Neural crest cell (in vitro differentiated cells): Measurements from ENCODE around the gene OCA2. TPM values are rescaled to one million over a fixed set of nuclear protein-coding genes. Genes with fewer than 3 reads are reported as not detected.

Experiments used
- DNase-seq: peaks from one replicate; pipeline ENCODE4 v3.0.0; 2021; ENCODE audit warnings: low read depth, mixed read lengths, low spot score
- H3K27ac Mint-ChIP-seq: one replicate; pipeline ENCODE4 v1.8.0; 2021; ENCODE audit warnings: mild to moderate bottlenecking, mixed read lengths; ENCODE audit not compliant: unreplicated experiment
- H3K27me3 Mint-ChIP-seq: 2 replicates; pipeline ENCODE4 v1.8.0; 2021; ENCODE audit warnings: low read depth, mild to moderate bottlenecking, mixed read lengths
- H3K36me3 Mint-ChIP-seq: 2 replicates; pipeline ENCODE4 v1.8.0; 2021; ENCODE audit warnings: low read depth, mild to moderate bottlenecking, mixed read lengths
- H3K4me1 Mint-ChIP-seq: 2 replicates; pipeline ENCODE4 v1.8.0; 2021; ENCODE audit warnings: mixed read lengths
- H3K4me3 Mint-ChIP-seq: one replicate; pipeline ENCODE4 v1.8.0; 2021; ENCODE audit warnings: mild to moderate bottlenecking, mixed read lengths
- H3K9me3 Mint-ChIP-seq: 2 replicates; pipeline ENCODE4 v1.8.0; 2021; ENCODE audit warnings: mixed read lengths
- total RNA-seq: library from RNA; stranded (reverse); gene quantifications from 2 replicates; pipeline ENCODE4 v1.2.1, GENCODE V29; 2021
- TF ChIP-seq, protein P1 (sequence below): fragments of 200-600 bp; sonication (generic); conservative IDR thresholded peaks from 2 replicates; pipeline ENCODE4 v1.5.0; 2021; ENCODE audit warnings: antibody characterized with exemption, mild to moderate bottlenecking

Gene OCA2
- total RNA-seq, 1 donor from 2014 or later: 0.19 TPM

DNA sequence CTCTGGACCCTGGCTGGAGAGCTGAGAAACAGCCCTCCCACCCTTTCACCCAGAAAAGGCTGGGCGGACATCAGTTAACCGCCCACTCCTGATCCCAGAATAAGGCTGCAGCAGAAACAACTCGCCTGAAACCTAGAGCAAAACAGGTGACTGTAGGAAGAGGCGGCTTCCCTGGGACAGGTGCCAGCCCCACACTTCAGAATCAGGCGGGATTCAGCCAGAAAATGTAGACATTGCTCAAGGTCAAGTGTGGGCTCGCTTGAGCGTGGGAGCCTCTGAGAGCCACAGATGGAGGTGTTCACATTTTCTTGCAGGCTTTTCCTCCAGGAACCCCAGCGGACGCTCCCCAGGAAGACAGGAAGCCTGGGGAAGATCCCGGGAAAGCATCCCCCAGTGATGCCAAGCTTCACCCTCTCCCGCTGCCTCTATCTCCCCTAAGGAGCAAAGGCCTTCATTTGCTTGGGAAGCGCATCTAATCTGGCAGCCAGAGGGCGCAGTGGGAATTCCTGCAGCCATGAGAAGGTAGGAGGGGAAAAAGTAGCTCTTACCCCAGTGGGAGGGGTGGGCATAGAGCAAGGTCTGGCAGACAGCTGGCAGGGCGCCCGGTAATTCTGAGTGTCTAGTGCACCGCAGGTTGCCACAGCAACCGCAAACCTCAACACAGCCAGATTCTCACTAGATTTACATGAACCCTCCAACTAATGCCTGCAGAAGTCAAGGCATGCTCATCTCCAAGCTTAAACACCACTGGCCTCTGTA, 77.7 kb downstream of the OCA2 start:
- H3K27me3 Mint-ChIP-seq: no peaks in the 10 kb centered on the region

DNA sequence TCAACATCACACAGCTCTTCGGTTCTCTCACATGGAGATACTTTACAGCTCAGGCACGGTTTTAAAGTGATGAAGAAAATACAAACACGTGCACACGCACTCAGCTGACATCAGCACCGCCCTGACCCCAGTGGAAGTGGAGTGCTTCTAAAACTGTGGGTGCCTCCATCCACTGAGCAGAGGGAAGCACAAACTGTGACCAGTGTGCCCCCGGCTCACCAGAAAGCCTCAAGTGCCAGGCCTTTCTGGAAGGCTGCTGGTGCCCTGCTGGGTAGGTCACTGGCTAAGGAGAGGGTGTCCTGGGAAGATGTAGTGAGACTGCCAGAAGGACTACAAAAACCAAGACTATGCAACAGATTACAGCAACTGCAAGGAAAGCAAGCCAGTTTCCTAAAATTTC, 78.5 kb downstream of the OCA2 start:
- Mint-ChIP-seq H3K27me3 (no peaks in the 10 kb centered on the region), H3K4me3 (no peak overlapping the region), H3K9me3 (no peaks in the 10 kb centered on the region), H3K4me1 (peaks cover 22% of the 10 kb centered on the region), H3K27ac (no peak overlapping the region), H3K36me3 (no peaks in the 10 kb centered on the region)
- no peak for DNase-seq
- TF ChIP-seq, protein P1, sequence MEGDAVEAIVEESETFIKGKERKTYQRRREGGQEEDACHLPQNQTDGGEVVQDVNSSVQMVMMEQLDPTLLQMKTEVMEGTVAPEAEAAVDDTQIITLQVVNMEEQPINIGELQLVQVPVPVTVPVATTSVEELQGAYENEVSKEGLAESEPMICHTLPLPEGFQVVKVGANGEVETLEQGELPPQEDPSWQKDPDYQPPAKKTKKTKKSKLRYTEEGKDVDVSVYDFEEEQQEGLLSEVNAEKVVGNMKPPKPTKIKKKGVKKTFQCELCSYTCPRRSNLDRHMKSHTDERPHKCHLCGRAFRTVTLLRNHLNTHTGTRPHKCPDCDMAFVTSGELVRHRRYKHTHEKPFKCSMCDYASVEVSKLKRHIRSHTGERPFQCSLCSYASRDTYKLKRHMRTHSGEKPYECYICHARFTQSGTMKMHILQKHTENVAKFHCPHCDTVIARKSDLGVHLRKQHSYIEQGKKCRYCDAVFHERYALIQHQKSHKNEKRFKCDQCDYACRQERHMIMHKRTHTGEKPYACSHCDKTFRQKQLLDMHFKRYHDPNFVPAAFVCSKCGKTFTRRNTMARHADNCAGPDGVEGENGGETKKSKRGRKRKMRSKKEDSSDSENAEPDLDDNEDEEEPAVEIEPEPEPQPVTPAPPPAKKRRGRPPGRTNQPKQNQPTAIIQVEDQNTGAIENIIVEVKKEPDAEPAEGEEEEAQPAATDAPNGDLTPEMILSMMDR: no peak

More for the DNA sequence above, 77.7 kb downstream of the OCA2 start:
- no peak overlapping the region for H3K4me3 Mint-ChIP-seq
- TF ChIP-seq, protein P1: peak; percentile 55
- H3K27ac Mint-ChIP-seq: no peak overlapping the region
- peaks cover 18% of the 10 kb centered on the region for H3K4me1 Mint-ChIP-seq
- no peak for DNase-seq
- H3K36me3 Mint-ChIP-seq: no peaks in the 10 kb centered on the region
- no peaks in the 10 kb centered on the region for H3K9me3 Mint-ChIP-seq

DNA sequence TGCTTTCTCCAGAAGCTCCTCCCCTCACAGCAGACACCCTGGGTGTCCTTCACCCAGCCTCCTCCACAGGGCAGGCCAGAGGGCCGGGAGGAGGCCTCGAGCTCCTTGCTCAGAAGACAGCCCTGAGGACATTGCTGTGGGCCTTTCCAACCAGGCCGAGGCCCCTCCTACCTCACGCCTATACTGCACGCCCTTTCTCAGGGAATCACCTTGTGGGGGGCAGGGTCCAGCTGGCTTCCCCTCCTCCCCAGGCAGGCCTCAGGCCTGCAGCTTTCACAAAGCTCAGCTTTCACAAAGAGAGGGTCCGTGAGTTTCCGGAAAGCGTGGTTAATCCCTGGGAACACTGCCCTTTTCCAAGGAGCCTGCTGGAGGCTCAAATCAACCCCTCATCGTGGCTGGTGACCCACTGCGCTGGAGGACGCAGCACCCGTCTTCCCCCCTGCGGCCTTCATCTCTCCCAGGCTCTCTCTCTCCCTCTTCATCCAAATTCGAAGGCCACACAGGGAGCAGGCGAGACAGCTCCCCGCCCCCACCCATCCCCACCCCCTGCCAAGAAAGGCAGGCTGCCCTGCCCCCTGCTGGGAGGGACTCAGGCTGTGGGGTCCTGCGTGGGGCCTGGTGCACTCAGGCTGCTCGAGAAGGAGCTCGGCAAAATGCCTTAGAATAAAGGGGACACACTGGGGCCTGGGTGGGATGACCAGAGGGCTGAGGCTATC, 79.4 kb downstream of the OCA2 start:
- Mint-ChIP-seq H3K27me3 (no peaks in the 10 kb centered on the region), H3K4me3 (no peak overlapping the region), H3K27ac (no peak overlapping the region), H3K36me3 (no peaks in the 10 kb centered on the region), H3K9me3 (no peaks in the 10 kb centered on the region), H3K4me1 (peaks cover 22% of the 10 kb centered on the region)
- TF ChIP-seq, protein P1: no peak
- no peak for DNase-seq

DNA sequence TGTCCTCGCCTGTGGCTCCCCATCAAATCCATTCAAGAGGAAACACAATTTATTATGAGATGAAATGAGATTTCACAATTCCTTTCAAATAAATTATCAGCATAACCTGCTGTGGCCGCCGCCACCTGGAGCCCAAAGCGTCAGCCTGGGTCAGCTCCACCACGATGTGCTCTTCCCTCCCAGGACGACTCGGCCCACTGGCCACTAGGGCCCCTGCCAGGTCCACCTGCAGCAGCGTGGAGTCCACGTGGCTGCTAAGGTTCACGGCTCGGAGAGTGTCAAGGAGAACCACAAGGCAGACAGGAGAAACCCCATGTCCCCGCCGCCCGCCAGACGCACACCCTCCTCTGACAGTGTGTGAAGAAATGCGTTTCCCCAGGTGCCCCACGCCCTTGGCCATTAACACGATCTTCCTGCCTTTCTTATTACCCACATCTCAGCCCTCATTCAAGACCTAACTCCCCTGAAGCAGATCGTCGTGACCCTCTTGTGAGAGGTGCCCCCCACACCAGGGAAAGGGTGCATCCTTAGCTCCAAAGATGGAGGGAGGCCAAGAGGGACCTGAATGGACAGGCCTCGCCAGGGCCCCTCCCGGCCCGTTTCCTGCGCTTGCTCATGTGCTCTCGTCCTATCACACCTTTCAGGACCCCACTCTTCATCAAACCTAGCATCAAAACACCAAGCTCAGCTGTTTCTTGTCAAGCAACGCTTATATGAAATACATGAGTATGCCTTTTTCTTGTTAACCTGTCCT, 80.6 kb downstream of the OCA2 start:
- no peaks in the 10 kb centered on the region for H3K9me3 Mint-ChIP-seq
- no peak overlapping the region for H3K4me3 Mint-ChIP-seq
- H3K36me3 Mint-ChIP-seq: no peaks in the 10 kb centered on the region
- H3K27ac Mint-ChIP-seq: no peak overlapping the region
- no peak for DNase-seq
- H3K4me1 Mint-ChIP-seq: peaks cover 22% of the 10 kb centered on the region
- TF ChIP-seq, protein P1: no peak
- H3K27me3 Mint-ChIP-seq: no peaks in the 10 kb centered on the region

DNA sequence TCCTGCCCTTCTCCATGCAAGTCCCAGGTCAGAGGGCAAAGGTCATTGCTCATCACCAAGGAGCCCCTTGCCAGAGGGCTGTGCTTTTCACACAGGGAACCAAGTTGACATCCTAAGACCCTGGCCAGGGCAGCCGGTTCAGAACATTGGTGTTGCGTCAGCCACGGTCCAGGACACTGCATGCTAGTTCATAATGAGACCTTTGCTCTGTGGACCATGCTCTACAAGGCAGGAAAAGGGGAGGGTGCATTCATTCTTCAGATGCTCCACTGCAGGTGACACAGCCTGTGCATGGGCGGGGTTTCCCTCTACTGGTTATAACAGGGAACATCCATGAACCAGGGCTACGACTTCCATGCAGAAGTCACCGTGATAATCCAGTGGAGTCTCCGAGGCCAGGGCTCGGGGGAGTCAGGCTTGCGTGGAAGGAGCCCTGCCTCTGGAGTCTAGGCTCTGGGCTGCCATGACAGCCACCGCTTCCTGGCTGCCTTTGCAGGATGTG, 81.6 kb downstream of the OCA2 start:
- H3K9me3 Mint-ChIP-seq: no peaks in the 10 kb centered on the region
- no peak overlapping the region for H3K4me3 Mint-ChIP-seq
- no peaks in the 10 kb centered on the region for H3K27me3 Mint-ChIP-seq
- DNase-seq: no peak
- H3K36me3 Mint-ChIP-seq: no peaks in the 10 kb centered on the region
- no peak overlapping the region for H3K27ac Mint-ChIP-seq
- H3K4me1 Mint-ChIP-seq: peaks cover 22% of the 10 kb centered on the region
- TF ChIP-seq, protein P1: peak; percentile 49
